CD4-positive, alpha-beta memory T cell (primary cell): Measurements from ENCODE around the gene TANGO6. TPM values are rescaled to one million over a fixed set of nuclear protein-coding genes. Genes with fewer than 3 reads are reported as not detected.
A peak's percentile ranks its signal among the peaks of the same experiment; 100 is the strongest.

Experiments
- CTCF ChIA-PET: fragments of 350-600 bp; sonication (Branson Sonifier 250); formaldehyde crosslinking; loops from one replicate; lab custom pipeline; 2021; ENCODE audit warnings: inconsistent platforms; ENCODE audit not compliant: partially characterized antibody; lab: Charles Lee
- POLR2A ChIA-PET: fragments of 350-600 bp; sonication (Branson Sonifier 250); formaldehyde crosslinking; loops from one replicate; lab custom pipeline; 2021; ENCODE audit not compliant: partially characterized antibody; lab: Charles Lee
- DNase-seq, 5 donors: peaks; one replicate each; pipeline versions ENCODE4 v3.0.0 to v3.0.0-alpha.2; 2020 to 2022; ENCODE audit warnings: mixed read lengths in 1 of 5
- H3K27ac ChIP-seq: one replicate; pipeline ENCODE4 v1.7.0; 2013; ENCODE audit warnings: low read depth, low read length
- H3K27me3 ChIP-seq: 2 replicates; pipeline ENCODE4 v1.7.0; 2013; ENCODE audit warnings: mild to moderate bottlenecking, low read length, moderate library complexity; ENCODE audit not compliant: insufficient read depth
- H3K36me3 ChIP-seq: 2 replicates; pipeline ENCODE4 v1.7.0; 2013; ENCODE audit warnings: mild to moderate bottlenecking, low read length, moderate library complexity; ENCODE audit not compliant: insufficient read depth
- H3K4me1 ChIP-seq: 2 replicates; pipeline ENCODE4 v1.7.0; 2013; ENCODE audit warnings: mild to moderate bottlenecking, low read length, moderate library complexity; ENCODE audit not compliant: insufficient read depth
- H3K4me3 ChIP-seq, 2 donors: one replicate each; pipeline ENCODE4 v1.7.0; 2013; ENCODE audit warnings: low read length in 2 of 2, mild to moderate bottlenecking in 1 of 2
- H3K9me3 ChIP-seq, 2 donors: one replicate each; pipeline ENCODE4 v1.7.0; 2013; ENCODE audit warnings: low read length in 2 of 2, control low read depth in 1 of 2; ENCODE audit not compliant: control insufficient read depth in 1 of 2
- H3K27ac Mint-ChIP-seq, 7 donors: one replicate each; pipeline ENCODE4 v1.8.0; 2020 to 2021; ENCODE audit warnings: mixed read lengths in 7 of 7, mild to moderate bottlenecking in 6 of 7, inconsistent platforms in 3 of 7, moderate library complexity in 3 of 7
- H3K27me3 Mint-ChIP-seq, 2 donors: one replicate each; pipeline ENCODE4 v1.8.0; 2020 to 2021; ENCODE audit warnings: mixed read lengths in 2 of 2
- H3K36me3 Mint-ChIP-seq, 2 donors: one replicate each; pipeline ENCODE4 v1.8.0; 2020 to 2021; ENCODE audit warnings: mixed read lengths in 2 of 2, inconsistent platforms in 1 of 2, mild to moderate bottlenecking in 1 of 2
- H3K4me1 Mint-ChIP-seq, 4 donors: one replicate each; pipeline ENCODE4 v1.8.0; 2020 to 2021; ENCODE audit warnings: mixed read lengths in 4 of 4, mild to moderate bottlenecking in 1 of 4
- H3K4me3 Mint-ChIP-seq, 8 donors: one replicate each; pipeline ENCODE4 v1.8.0; 2020 to 2021; ENCODE audit warnings: mixed read lengths in 8 of 8, mild to moderate bottlenecking in 7 of 8, moderate library complexity in 6 of 8, inconsistent platforms in 3 of 8
- H3K9me3 Mint-ChIP-seq, 8 donors: one replicate each; pipeline ENCODE4 v1.8.0; 2020 to 2021; ENCODE audit warnings: mixed read lengths in 8 of 8, mild to moderate bottlenecking in 5 of 8, inconsistent platforms in 3 of 8, moderate library complexity in 1 of 8
- intact Hi-C: fragments of 100-400 bp; cut with micrococcal nuclease; formaldehyde crosslinking; loops from one replicate; pipeline ENCODE4 v1.15.1; 2023
- polyA plus RNA-seq, 2 donors: library from polyadenylated mRNA; unstranded; fragments of 300-500 nt; fragmentation: Illumina TruSeq; gene quantifications; one replicate each; pipeline ENCODE4 v1.2.3, GENCODE V29; 2021
- total RNA-seq, 2 experiments: library from RNA; stranded (reverse); gene quantifications; one replicate each; pipeline ENCODE4 v1.2.3, GENCODE V29; 2021

The TANGO6 gene
- total and polyA plus RNA-seq, 4 experiments from 2014 or later = 12.2 to 38.1 (median 26.0) TPM

DNA sequence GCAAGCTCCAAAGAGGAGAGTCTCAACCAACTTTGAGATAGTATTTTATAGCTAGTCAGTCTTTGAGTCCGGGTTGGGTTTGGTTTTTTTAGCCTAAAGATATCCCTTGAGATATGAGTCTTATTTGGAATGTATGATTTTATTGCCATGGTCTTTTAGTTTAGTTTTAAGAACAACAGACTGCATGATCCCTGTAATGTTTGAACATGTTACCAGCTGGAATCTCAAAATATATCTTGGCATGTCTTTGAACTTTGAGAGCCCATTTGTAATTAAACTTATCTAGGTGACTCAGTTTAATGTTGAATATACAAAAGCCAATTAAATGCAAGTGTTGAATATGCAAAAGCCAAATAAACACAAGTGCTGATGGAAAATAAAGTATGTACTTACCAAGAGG lies 100.6 kb downstream of the TANGO6 start:
- ChIA-PET POLR2A (no interaction called here), CTCF (no interaction called here)
- no peak for DNase-seq
- H3K27ac Mint-ChIP-seq = no peak overlapping the region
- Histone ChIP-seq H3K4me1 (no peaks in the 10 kb centered on the region), H3K36me3 (no peaks in the 10 kb centered on the region), H3K27ac (no peak overlapping the region), H3K27me3 (no peaks in the 10 kb centered on the region), H3K9me3 (no peaks in the 10 kb centered on the region), H3K4me3 (no peak overlapping the region)
- no peaks in the 10 kb centered on the region for H3K27me3 Mint-ChIP-seq
- no peak overlapping the region for H3K4me3 Mint-ChIP-seq
- intact Hi-C loops = no loop called here
- H3K4me1 Mint-ChIP-seq = no peaks in the 10 kb centered on the region
- peaks cover 0 to 17% (median 14%) of the 10 kb centered on the region in 8 donors for H3K9me3 Mint-ChIP-seq
- peaks cover 31 to 48% of the 10 kb centered on the region in 2 donors for H3K36me3 Mint-ChIP-seq

DNA sequence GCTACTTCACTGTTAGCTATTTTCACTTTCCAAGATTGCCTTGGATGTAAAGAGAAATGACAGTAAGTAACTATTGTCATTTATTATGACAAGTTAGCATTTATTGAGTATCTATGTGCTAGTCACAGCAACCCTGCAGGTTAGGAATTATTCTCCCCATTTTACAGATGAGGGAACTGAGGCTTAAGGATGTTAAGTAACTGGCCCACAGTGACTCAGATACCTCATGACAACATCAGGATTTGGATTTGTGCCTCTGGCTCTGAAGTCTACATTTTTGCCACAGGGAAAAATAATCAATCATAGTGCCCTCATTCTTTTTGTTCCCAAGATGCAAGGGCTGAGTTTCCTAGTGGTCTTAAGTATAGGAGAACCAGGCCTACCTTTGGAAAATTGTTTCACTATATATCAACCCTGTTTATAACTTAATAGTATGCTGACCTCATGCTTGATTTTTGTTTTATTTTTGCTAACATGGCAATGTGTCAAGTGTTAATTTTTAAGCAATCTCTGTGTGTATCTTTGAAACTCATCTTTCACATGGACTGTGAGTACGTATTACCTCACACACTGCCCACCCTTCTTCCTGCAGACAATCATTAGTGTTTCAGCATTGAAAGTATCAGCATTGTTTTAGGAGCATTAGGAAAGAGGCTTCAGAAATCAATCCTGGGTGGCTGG lies 105.0 kb downstream of the TANGO6 start:
- Mint-ChIP-seq H3K27ac (no peak overlapping the region), H3K36me3 (peaks cover 22 to 41% of the 10 kb centered on the region in 2 donors), H3K4me1 (no peaks in the 10 kb centered on the region), H3K4me3 (no peak overlapping the region), H3K9me3 (peaks cover 0 to 16% (median 12%) of the 10 kb centered on the region in 8 donors), H3K27me3 (no peaks in the 10 kb centered on the region)
- no peak for DNase-seq
- H3K27me3 ChIP-seq = no peaks in the 10 kb centered on the region
- H3K36me3 ChIP-seq = no peaks in the 10 kb centered on the region
- H3K4me1 ChIP-seq = no peaks in the 10 kb centered on the region
- ChIA-PET CTCF (no interaction called here), POLR2A (no interaction called here)
- H3K27ac ChIP-seq = no peak overlapping the region
- no peaks in the 10 kb centered on the region for H3K9me3 ChIP-seq
- intact Hi-C loops = no loop called here
- no peak overlapping the region for H3K4me3 ChIP-seq

DNA sequence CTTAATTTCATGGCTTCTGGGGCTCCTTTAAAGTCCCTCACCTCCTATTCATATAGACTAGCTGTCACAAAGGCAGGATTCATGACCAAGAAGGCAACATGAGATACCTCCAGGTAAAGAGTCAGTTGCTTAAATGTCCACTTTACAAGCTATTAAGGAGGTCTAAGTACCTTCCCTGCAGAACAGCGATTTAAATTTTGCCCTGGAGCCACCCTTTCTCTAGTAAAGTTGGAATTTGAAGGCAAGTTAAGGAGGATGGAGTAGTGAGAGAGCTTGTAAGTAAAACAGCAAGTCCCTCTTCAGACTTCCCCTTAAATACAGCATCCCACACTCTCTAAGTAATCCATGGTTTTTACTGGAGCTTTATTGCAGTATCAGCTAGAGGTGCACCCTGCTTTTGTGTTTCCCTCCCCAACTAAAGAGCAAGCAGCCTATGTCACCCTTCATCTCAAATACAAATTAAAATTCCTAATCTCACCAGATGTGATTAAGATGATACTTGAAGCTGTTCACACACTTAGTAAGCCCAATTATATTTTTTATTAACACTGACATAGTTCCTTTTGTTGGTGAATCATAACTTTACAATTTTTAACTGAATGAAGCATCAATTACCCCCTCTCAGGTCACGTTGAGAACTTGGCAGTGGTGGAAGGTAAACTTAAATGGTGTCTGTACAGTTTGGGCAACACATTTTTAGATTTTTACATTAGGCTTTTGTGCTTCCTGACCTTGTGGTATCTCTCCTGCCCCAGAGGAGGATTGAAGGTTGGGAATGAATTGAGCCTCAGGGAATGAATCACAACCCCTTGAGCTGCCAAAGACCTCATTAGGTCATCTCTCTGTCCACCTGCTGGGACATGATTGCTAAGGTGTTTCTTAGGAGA lies 108.9 kb downstream of the TANGO6 start:
- peaks cover 2 to 14% of the 10 kb centered on the region in 2 donors for H3K36me3 Mint-ChIP-seq
- intact Hi-C loops = no loop called here
- H3K36me3 ChIP-seq = no peaks in the 10 kb centered on the region
- no peak for DNase-seq
- H3K9me3 ChIP-seq = no peaks in the 10 kb centered on the region
- H3K27me3 Mint-ChIP-seq = no peaks in the 10 kb centered on the region
- ChIA-PET CTCF (no interaction called here), POLR2A (no interaction called here)
- H3K9me3 Mint-ChIP-seq = no peaks in the 10 kb centered on the region
- no peaks in the 10 kb centered on the region for H3K4me1 ChIP-seq
- H3K4me3 ChIP-seq = no peak overlapping the region
- no peaks in the 10 kb centered on the region for H3K27me3 ChIP-seq
- H3K4me1 Mint-ChIP-seq = peaks cover 0 to 2% (median 0%) of the 10 kb centered on the region in 4 donors
- no peak overlapping the region for H3K27ac ChIP-seq
- H3K4me3 Mint-ChIP-seq = no peak overlapping the region
- peak overlapping the region in 1 of 7 donors; percentile 58 for H3K27ac Mint-ChIP-seq

DNA sequence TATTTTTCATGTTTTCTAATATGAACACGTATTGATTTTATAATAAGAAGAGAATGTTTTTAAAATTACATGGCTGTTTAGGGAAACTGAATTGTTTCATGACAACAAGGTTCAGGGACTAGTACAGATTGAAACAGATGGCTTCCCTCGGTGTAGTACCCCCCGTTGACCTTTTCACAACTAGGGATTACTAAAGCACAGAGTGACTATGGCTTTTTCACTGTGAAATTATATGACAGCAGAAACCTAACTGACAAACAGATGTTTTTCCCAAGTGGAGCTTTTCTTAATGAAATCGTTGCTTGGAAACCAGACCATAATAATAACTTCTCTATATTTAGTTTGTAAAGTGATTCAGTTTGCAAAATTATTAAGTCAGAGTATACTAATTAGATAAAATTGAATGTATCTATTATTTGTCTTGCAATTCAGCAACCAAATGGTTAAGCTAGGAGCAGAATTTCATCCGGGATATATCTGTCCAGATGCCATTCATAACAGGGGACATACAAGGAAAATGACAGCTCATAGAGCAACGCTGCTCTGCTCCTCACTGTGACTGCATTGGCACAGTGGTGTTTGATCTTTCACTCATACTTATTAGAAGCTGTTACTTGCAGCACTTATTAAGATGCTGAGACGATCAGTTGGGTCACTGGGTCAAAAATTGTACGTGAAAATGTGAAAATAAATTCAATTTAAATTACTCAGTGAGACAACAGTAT lies 111.7 kb downstream of the TANGO6 start:
- Histone ChIP-seq H3K36me3 (no peaks in the 10 kb centered on the region), H3K4me3 (no peak overlapping the region), H3K9me3 (no peaks in the 10 kb centered on the region), H3K27ac (no peak overlapping the region), H3K4me1 (no peaks in the 10 kb centered on the region), H3K27me3 (no peaks in the 10 kb centered on the region)
- no peaks in the 10 kb centered on the region for H3K9me3 Mint-ChIP-seq
- ChIA-PET CTCF (no interaction called here), POLR2A (no interaction called here)
- H3K27ac Mint-ChIP-seq = no peak overlapping the region
- DNase-seq = no peak
- peaks cover 4 to 5% of the 10 kb centered on the region in 2 donors for H3K36me3 Mint-ChIP-seq
- peaks cover 0 to 2% (median 0%) of the 10 kb centered on the region in 4 donors for H3K4me1 Mint-ChIP-seq
- intact Hi-C loops = no loop called here
- H3K27me3 Mint-ChIP-seq = no peaks in the 10 kb centered on the region
- H3K4me3 Mint-ChIP-seq = no peak overlapping the region

DNA sequence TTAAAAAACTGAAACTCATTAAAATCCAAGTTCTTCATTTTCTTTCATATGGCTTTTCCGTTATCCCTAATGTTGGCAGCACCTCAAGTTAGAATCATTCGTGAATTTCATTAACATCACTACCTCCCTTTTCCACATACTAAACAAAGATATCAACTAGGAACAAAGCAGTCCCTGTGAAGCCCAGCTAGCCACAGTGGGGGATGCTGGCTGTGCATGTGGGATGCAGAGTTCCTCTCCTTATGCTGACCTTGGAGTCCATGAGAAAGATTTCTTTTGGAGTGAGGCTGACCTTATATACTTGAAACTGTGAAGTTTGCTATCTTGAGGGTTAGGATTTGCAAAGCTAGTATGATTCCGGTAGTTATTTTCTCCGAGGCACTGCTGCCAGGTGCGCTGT lies 117.6 kb downstream of the TANGO6 start:
- Histone ChIP-seq H3K4me3 (no peak overlapping the region), H3K4me1 (no peaks in the 10 kb centered on the region), H3K27me3 (no peaks in the 10 kb centered on the region), H3K9me3 (no peaks in the 10 kb centered on the region), H3K27ac (no peak overlapping the region), H3K36me3 (no peaks in the 10 kb centered on the region)
- Mint-ChIP-seq H3K36me3 (peaks cover 10 to 24% of the 10 kb centered on the region in 2 donors), H3K27me3 (no peaks in the 10 kb centered on the region), H3K4me1 (no peaks in the 10 kb centered on the region), H3K27ac (no peak overlapping the region), H3K4me3 (no peak overlapping the region), H3K9me3 (no peaks in the 10 kb centered on the region)
- ChIA-PET CTCF (no interaction called here), POLR2A (no interaction called here)
- intact Hi-C loops = no loop called here
- no peak for DNase-seq

DNA sequence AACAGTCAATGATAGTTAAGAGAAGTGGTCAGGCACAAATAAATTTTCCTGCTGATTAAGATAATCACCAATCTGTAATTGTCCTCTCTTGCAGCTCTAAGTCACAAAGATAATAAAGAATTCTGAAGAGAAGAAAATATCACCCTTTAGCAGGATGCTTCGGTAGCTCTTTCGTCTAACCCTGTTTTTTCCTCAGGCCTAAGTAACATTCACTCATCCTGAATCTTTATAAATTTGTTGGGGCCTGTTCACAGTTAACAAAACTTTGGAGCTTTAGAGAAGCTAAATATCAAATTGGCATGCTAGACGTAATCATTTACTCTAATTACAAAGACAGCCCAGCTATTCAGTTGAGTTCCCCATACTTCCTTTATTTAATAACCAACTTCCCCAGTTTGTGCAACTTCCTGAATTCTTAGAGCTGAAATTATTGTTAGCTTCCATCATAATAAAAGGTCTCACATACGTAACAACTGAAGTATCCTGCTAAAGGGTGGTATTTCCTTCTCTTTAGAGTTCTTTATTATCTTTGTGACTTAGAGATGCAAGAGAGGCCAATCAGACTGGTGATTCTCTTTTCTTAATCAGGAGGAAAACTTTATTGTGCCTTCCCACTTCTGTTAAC lies 118.6 kb downstream of the TANGO6 start:
- POLR2A ChIA-PET = no interaction called here
- intact Hi-C loops = no loop called here
- H3K4me3 Mint-ChIP-seq = no peak overlapping the region
- CTCF ChIA-PET = no interaction called here
- no peaks in the 10 kb centered on the region for H3K27me3 Mint-ChIP-seq
- Histone ChIP-seq H3K27me3 (no peaks in the 10 kb centered on the region), H3K4me1 (no peaks in the 10 kb centered on the region), H3K4me3 (no peak overlapping the region), H3K9me3 (no peaks in the 10 kb centered on the region), H3K36me3 (no peaks in the 10 kb centered on the region), H3K27ac (no peak overlapping the region)
- H3K27ac Mint-ChIP-seq = no peak overlapping the region
- peaks cover 10 to 24% of the 10 kb centered on the region in 2 donors for H3K36me3 Mint-ChIP-seq
- no peak for DNase-seq
- H3K4me1 Mint-ChIP-seq = no peaks in the 10 kb centered on the region
- H3K9me3 Mint-ChIP-seq = no peaks in the 10 kb centered on the region
